ENCODE data around the gene CLN6.
"Not testable (repeated sequence)": the region's sequence is repeated elsewhere in the genome, so short reads cannot be mapped to it uniquely, and the experiment has no call there.

The CLN6 gene

DNA sequence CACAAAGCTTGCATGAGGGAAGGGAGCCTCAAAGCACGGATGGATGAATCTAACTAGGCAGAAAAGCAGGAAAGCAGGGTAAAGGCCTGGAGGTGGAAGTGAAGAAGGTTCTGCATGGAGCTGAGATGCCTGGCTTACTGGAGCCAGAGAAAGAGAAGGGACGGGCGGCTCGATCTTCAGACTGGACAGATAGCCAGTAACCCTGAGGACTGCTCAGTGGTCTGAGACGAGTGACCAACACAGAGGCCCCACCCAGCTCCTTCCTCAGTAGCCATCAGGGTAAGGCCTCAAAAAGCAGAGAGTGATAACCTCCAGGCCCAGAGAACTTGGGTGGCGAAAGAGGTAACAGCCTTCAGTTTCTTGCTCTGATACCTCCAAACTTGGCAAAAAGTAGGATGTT is 6.4 kb downstream of the CLN6 start:
- DNase-seq (ENCODE audit: low spot score), result no peak

DNA sequence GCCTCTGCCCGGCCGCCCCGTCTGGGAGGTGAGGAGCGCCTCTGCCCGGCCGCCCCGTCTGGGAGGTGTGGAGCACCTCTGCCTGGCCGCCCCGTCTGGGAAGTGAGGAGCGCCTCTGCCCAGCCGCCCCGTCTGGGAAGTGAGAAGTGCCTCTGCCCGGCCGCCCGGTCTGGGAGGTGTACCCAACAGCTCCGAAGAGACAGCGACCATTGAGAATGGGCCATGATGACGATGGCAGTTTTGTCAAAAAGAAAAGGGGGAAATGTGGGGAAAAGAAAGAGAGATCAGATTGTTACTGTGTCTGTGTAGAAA is 7.1 kb downstream of the CLN6 start:
- not testable (repeated sequence) for DNase-seq (ENCODE audit: low spot score)

DNA sequence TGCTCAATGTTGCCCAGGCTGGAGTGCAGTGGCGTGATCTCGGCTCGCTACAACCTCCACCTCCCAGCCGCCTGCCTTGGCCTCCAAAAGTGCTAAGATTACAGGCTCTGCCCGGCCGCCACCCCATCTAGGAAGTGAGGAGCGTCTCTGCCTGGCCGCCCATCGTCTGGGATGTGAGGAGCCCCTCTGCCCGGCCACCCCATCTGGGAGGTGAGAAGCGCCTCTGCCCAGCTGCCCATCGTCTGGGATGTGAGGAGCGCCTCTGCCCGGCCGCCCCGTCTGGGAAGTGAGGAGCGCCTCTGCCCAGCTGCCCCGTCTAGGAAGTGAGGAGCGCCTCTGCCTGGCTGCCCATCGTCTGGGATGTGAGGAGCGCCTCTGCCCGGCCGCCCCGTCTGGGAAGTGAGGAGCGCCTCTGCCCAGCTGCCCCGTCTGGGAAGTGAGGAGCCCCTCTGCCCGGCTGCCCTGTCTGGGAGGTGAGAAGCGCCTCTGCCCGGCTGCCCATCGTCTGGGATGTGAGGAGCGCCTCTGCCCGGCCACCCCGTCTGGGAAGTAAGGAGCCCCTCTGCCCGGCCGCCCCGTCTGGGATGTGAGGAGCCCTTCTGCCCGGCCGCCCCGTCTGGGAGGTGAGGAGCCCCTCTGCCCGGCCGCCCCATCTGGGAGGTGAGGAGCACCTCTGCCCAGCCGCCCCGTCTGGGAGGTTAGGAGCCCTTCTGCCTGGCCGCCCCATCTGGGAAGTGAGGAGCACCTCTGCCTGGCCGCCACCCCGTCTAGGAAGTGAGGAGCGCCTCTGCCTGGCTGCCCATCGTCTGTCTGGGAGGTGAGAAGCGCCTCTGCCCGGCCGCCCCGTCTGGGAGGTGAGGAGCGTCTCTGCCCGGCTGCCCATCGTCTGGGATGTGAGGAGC is 7.7 kb downstream of the CLN6 start:
- not testable (repeated sequence) for DNase-seq (ENCODE audit: low spot score)

- DNase-seq (ENCODE audit: low spot score), result no peak
These were observed 8.6 kb downstream of the CLN6 start for GRCh38 chr15:68220967-68221366.

GRCh38 chr15:68220489-68220888 is 9.0 kb downstream of the CLN6 start:
- no peak for DNase-seq (ENCODE audit: low spot score)

- no peak for DNase-seq (ENCODE audit: low spot score)
These were observed 10.4 kb downstream of the CLN6 start for GRCh38 chr15:68218847-68219798.

- DNase-seq (ENCODE audit: low spot score), result no peak
These were observed 11.2 kb downstream of the CLN6 start for GRCh38 chr15:68218331-68218730.

DNA sequence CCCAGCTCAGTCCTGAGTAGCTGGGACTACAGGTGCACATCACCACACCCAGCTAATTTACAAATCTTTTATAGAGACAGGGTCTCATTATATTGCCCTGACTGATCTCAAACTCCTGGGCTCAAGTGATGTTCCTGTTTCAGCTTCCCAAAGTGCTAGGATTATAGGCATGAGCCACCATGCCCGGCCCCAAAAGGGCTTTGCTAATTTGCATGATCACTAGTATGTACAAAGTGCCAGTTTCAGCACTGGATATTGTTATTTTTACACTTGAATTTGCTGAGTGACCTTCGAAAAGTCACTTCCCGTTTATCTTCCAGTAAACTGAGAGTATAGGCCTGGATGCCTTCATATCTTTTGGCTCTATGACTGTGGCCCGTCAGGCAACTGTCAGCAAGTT is 12.2 kb downstream of the CLN6 start:
- DNase-seq (ENCODE audit: low spot score), result no peak

DNA sequence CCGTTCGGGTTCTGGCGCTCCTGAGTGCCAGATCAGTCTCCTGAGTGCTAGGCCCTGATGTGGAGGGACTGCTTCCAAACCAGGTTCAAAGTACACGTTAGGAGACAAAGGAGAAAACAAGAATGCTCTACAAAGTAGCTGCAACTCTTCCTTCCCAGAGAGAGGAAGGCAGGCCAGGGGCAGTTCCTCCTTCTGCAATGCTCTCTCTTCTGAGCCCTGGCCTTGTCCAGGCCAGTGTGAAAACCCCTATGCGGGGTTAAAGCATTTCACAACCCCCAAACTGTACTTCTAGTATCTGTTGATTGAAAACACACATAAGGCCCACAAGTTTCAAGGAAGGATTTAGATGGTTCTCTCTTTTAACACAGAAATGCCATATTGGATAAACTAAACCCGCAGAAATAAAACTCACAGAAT is 14.7 kb downstream of the CLN6 start:
- no peak for DNase-seq (ENCODE audit: low spot score)

GRCh38 chr15:68213991-68214837 is 15.3 kb downstream of the CLN6 start:
- DNase-seq (ENCODE audit: low spot score), result no peak

DNA sequence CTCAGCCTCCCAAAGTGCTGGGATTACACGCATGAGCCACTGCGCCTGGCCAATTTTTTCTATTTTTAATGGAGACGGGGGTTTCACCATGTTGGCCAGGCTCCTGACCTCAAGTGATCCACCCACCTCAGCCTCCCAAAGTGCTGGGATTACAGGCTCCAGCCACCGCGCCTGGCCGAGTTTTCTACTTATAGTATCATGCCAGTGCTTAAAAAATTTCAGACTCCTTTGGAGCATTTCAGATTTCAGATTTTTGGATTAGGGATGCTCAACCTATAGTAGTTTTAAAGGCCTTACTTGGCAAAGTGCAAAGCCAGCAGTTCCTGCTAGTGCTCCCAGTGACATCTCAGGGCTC is 16.1 kb downstream of the CLN6 start:
- DNase-seq (ENCODE audit: low spot score), result not testable (repeated sequence)

DNA sequence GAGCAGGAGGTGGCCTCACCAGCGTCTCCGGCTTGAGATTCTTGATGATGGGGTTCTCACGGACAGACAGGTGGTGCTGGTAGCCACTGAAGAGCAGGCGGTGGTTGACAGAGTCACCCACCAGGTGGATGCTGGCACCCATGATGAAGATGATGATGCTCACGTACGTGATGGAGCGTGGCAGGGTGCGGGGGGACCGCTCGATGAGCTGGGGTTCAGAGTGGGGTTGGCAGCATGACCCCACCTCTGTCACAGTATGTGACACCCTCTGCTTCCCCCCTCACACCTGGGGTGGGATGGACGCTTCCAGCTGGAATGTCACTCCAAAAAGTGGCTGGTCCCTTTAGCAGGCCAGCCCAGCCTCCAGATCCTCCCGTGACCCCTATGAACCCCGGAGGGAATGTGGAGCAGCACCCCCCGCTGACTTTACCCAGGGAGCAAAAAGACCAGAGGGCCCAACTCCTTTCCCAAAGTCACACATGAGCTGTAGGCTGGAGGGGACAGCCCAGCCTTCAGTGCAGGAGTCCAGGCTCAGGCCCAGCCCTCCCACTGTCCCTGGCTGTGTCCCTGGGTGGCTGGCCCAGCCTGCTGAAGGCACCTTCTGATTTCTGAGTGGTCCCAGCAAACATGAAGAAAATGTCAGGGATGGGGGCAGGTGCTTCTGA is 17.7 kb downstream of the CLN6 start:
- no peak for DNase-seq (ENCODE audit: low spot score)

- peak; percentile 85 for DNase-seq (ENCODE audit: low spot score)
These were observed 18.5 kb downstream of the CLN6 start for GRCh38 chr15:68210821-68211655.

GRCh38 chr15:68210409-68210756 is 19.1 kb downstream of the CLN6 start:
- no peak for DNase-seq (ENCODE audit: low spot score)

DNA sequence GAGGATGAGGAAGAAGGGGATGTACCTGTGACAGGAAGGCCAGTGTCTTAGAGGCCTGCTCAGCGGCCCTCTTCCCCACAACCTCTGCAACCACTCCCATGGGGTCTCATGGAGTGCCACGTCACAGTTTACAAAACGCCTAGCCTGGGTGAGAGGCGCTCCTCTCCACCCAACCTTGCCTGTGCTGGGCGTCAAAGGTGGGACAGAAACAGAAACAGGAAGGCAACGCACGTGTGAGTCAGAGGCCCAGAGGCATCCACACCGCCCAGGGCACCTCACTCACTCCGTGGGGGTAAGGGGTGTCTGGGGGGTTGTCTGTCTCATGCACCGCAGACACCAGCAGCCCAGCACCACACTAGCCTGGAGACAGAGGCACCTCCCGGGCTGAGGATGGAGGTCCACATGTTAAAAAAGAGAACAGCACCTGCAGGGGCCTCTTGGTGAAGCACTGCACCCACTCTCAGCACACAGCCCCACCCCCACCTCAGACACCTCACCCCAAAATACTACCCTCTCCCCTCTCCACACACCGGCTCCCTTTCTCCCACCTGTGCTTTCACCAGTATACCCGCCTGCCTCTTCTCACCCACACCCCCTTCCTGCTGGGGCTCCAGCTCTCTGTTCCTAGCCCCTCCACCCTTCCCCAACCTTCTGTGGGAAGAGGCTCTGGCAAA is 19.7 kb downstream of the CLN6 start:
- no peak for DNase-seq (ENCODE audit: low spot score)

DNA sequence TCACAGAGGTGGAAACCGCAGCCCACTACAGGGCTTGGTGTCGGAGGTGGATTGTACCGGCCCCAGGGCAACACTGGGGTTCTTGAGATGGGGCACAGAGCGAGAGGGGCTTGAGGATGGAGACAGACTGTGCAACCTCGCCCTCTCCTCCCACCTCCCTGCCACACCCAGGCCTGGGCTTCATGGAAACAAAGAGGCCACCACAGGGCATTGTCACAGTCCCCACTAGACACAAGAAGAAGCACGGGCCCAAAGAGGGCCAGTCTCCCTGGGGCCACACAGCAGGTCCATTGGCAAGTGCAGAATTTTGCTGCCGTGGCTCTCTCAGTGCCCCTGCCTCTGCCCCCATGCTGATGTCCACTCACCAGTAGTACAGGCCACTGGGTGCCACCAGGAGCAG is 20.3 kb downstream of the CLN6 start:
- no peak for DNase-seq (ENCODE audit: low spot score)

DNA sequence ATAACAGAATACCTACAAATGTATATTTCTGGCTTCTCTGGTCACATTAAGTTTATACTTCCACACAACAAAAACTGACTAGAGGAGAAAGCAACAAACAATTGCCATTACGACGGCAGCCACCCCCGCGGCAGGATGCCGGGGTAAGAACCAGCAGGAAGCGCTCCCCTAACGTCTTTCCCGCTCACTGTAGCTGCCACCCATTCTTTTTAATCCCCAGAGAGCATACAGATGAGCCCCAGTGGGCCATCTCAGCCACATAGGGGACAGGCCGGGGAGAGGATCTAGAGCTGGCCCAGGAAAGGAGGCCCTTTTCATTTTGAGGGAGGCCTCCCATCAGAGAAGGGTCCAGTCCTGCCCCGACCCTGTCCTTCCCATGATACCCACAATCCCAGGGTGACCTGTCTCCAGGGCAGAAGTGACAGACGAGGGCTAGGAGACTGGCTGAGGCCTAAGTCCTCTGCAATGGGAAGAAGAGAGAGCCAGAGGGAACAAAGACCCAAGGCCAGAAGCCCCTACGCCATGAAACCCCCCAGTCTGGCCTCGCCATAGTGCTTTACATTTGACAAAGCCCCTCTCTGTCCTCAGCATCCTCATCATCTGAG is 20.8 kb downstream of the CLN6 start:
- no peak for DNase-seq (ENCODE audit: low spot score)

DNA sequence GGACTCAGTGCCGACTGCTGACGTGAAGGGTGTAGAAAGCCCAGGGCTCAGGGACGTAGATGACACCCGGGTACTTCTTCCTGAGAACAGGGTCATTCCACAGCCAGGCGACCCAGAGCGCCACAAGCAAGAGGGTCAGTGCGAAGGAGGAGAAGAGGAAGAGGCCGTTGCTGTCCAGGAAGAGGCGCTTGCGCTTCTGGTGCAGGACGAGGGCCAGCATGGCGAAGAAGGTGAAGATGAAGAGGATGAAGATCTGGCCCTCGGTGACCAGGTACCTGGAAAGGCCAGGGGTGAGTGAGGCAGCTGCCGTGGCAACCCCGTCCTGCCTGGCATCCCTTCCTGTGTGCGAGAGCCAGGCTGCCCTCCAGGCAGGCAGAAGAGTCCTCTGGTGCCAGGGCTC is 21.4 kb downstream of the CLN6 start:
- no peak for DNase-seq (ENCODE audit: low spot score)

DNA sequence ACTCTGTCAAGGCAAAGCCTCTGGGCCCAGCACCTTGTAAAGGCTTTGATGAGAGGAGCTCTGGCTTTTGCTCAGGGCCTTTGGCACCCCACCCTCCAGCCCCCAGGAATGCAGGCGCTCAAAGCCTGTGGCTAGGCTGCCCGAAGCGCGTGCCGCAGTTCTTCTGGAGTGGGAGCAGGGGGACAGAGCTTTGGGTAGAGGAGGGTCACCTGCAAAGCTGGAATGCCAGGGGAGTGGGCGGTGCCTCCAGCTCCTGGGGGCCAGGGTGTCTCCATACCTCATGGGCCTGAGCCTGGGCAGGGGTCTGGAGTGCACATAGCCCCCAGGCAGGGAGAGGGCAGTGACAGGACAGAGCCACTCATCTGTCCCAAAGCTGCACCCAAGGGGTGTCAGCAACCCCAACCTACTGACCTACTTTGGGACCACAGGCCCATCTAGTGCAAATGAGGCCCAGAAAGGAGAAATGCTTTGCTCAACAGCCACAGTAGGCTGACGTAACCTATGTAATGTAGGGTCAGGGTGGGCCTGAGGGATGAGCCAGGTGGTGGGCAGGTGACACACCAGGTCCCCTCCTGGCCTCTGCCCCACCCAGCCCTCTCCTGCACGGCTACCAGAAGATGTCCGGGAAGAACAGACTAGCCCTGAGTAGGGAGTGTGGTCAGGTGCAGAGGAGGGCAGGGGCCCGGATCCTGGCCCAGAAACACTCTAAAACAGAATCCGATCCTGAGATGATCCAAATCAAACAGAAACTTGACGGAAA is 22.2 kb downstream of the CLN6 start:
- no peak for DNase-seq (ENCODE audit: low spot score)

All from HuH-7.5 (cell line).